Endothelial cell of umbilical vein (primary cell): ENCODE results near the gene CYP2E1.

Experiments
- EZH2 ChIP-seq: IDR thresholded peaks from 2 replicates; pipeline ENCODE4 v1.6.1; 2012; ENCODE audit warnings: borderline replicate concordance, low read depth, mild to moderate bottlenecking, moderate library complexity, low read length, inconsistent platforms; ENCODE audit not compliant: severe bottlenecking
- FOS ChIP-seq: IDR thresholded peaks from 2 replicates; pipeline ENCODE4 v1.6.1; 2011; ENCODE audit warnings: mild to moderate bottlenecking, low read length, moderate library complexity, borderline replicate concordance; ENCODE audit not compliant: insufficient read depth
- MYC ChIP-seq: IDR thresholded peaks from one replicate; pipeline ENCODE4 v1.6.1; 2011; ENCODE audit warnings: mild to moderate bottlenecking, low read depth, low read length
- POLR2A ChIP-seq: IDR thresholded peaks from 2 replicates; pipeline ENCODE4 v1.6.1; 2012; ENCODE audit warnings: low read depth, mild to moderate bottlenecking, control low read depth, low read length
- POLR2AphosphoS5 ChIP-seq: IDR thresholded peaks from 2 replicates; pipeline ENCODE4 v1.6.1; 2012; ENCODE audit warnings: low read depth, mild to moderate bottlenecking, control low read depth, low read length, moderate library complexity; ENCODE audit not compliant: insufficient read depth
- TF ChIP-seq, protein P1 (sequence below), 2 donors: IDR thresholded peaks; 1 replicate in 1 of 2; 2 replicates in 1 of 2; pipeline ENCODE4 v1.5.1; 2011; ENCODE audit warnings: low read length in 2 of 2, mild to moderate bottlenecking in 2 of 2, moderate library complexity in 2 of 2, control low read depth in 1 of 2, inconsistent platforms in 1 of 2, low read depth in 1 of 2; ENCODE audit not compliant: insufficient read depth in 1 of 2; ENCODE audit errors: extremely low read depth in 1 of 2
- TF ChIP-seq, protein P2 (sequence below): IDR thresholded peaks from 2 replicates; pipeline ENCODE4 v1.6.1; 2011; ENCODE audit not compliant: insufficient read depth, insufficient read length

- TF ChIP-seq FOS (no peak), POLR2AphosphoS5 (no peak), MYC (no peak), POLR2A (no peak), EZH2 (no peak)
- TF ChIP-seq, protein P1, sequence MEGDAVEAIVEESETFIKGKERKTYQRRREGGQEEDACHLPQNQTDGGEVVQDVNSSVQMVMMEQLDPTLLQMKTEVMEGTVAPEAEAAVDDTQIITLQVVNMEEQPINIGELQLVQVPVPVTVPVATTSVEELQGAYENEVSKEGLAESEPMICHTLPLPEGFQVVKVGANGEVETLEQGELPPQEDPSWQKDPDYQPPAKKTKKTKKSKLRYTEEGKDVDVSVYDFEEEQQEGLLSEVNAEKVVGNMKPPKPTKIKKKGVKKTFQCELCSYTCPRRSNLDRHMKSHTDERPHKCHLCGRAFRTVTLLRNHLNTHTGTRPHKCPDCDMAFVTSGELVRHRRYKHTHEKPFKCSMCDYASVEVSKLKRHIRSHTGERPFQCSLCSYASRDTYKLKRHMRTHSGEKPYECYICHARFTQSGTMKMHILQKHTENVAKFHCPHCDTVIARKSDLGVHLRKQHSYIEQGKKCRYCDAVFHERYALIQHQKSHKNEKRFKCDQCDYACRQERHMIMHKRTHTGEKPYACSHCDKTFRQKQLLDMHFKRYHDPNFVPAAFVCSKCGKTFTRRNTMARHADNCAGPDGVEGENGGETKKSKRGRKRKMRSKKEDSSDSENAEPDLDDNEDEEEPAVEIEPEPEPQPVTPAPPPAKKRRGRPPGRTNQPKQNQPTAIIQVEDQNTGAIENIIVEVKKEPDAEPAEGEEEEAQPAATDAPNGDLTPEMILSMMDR (IDR thresholded peaks at IDR 0.05; ENCODE audit: extremely low read depth in 1 of 2, insufficient read depth in 1 of 2, low read depth in 1 of 2, low read length in 2 of 2), result no peak
- TF ChIP-seq, protein P2, sequence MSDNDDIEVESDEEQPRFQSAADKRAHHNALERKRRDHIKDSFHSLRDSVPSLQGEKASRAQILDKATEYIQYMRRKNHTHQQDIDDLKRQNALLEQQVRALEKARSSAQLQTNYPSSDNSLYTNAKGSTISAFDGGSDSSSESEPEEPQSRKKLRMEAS, result no peak
These were observed at the start of gene CYP2E1 for GRCh38 chr10:133526957-133527588.
